HG02678 (cell line): ENCODE measurements around the gene NBAS.

Experiments
- ATAC-seq: cut with Tn5 transposase; IDR thresholded peaks from one replicate; pipeline ENCODE4 v1.9.1; 2021; ENCODE audit warnings: mild to moderate bottlenecking, moderate library complexity; ENCODE audit not compliant: unreplicated experiment

NBAS gene

GRCh38 chr2:15181092-15181745 lies 379.9 kb downstream of the NBAS start:
- no peak for ATAC-seq

DNA sequence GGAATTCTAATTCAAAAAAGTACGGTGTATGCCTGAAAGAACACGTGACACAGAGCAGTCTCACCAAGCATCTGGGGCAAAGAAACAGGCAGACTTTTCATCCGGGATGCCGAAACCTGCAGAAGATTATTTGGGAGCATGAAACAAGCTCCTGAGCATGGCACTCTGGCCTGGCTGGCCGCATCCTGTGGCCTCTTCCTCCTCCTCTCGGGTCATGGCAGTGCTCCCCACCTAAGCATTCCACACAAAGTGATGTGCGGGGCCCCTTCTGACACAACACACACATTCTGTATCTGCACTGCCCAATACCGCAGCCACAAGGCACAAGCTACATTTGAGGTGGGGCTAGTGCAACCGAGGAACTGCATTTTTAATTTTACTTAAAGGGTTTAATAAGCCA lies 380.8 kb downstream of the NBAS start:
- ATAC-seq, result no peak

- ATAC-seq, result no peak
Measured at GRCh38 chr2:15178946-15179345, 382.2 kb downstream of the NBAS start.

DNA sequence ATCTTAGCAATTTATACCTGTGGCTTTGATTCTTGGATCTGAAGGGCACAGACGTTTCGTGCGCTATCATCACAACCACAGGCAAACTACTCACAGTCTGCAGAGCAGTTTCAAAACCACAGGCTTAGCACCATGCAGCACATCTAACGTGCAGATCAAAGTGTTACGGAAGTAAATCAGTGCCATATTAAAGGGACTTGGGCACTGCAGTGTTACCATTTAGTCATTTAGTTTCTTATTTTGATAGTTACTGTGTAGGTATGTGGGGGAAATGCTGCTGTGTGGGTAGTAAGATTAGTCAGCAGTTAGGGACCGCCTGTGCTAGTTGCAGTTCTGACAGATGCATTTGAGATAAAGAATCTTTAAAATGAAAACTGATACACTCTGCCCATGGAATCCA lies 384.0 kb downstream of the NBAS start:
- ATAC-seq, result peak; percentile 98

DNA sequence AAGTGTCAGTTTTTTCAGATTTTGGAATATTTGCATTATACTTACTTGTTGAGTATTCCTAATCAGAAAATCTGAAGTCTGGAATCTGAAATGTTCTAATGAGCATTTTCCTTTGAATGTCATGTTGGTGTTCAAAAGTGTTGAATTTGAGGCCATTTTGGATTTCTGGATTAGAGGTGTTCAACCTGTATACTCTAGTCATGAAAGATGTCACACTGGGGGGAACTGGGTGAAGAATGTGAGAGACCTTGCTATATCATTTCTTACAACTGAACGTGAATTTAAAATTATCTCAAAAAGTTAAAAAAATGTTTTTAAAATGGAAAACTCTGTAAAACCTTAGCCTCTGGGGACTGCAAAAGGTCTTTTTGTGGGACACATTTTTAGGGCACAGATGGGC lies 384.5 kb downstream of the NBAS start:
- no peak for ATAC-seq

DNA sequence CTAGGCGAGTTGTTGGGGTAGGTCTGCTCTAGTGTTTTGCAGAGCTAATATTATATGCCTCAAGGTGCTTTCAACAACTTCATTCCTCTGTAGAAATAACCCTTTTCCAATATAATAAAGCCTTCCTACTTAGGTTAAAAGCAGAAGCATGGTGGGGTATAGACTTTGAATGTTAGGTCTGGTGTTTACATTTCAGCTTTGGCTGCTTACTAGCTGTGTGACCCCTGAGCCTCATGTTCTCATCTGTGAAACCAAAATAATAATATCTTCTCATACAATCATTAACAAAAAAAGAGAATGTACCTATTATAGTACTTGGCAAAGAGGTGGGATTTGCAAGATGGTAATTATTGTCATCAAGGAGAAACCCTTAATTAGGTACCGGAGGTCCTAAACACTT lies 386.6 kb downstream of the NBAS start:
- no peak for ATAC-seq

DNA sequence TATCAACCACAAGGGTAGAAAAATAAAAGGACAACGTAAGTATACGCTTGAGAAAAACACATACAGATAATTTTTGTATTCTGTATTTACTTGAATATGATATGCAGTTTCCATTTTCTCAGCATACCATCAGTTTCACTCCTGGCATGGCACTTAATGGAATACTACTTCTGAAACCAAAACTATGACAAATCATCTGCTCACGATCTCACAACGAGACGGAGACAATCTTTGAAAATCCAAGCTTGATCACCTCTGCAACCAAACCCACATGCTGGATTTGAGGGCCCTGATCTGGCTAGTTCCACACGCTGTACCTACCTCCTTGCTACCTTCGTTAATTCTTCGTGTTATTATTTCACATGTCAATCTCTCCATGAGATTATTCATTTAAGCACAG lies 387.6 kb downstream of the NBAS start:
- no peak for ATAC-seq

- no peak for ATAC-seq
Measured at GRCh38 chr2:15172825-15173224, 388.3 kb downstream of the NBAS start.

DNA sequence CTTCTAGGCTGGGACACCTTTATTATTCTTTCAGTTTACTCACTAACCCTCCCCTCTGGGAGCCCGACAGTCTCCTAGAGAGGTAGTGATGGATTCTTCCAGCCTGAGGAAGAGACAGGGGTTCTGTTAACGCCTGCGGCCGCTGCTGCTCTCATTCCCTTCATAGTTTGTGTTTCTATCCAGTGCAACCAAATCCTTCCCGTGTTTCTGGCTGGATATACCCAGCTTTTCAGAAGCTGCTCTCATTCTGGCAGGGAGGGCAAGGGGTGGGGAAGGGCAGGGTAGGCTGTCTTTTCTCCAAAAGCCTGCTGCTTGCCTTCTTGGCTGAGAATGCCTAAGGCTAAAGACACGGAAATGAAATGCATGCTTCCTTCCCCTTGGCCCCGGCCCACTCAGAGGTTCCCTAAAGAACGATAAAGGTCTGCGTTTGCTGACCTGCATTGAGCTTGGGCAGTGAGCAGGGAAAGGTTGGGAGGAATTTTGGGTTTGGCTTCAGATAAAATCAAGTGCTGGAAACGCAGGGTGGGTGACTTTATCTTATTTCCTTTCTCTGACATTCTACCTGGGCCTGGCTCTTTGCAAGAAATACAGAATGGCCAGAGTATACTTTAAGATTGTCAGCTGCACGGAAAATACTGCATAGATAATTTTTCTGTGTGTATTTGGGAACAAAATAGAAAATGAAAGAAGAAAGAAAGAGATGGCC lies 390.9 kb downstream of the NBAS start:
- no peak for ATAC-seq

DNA sequence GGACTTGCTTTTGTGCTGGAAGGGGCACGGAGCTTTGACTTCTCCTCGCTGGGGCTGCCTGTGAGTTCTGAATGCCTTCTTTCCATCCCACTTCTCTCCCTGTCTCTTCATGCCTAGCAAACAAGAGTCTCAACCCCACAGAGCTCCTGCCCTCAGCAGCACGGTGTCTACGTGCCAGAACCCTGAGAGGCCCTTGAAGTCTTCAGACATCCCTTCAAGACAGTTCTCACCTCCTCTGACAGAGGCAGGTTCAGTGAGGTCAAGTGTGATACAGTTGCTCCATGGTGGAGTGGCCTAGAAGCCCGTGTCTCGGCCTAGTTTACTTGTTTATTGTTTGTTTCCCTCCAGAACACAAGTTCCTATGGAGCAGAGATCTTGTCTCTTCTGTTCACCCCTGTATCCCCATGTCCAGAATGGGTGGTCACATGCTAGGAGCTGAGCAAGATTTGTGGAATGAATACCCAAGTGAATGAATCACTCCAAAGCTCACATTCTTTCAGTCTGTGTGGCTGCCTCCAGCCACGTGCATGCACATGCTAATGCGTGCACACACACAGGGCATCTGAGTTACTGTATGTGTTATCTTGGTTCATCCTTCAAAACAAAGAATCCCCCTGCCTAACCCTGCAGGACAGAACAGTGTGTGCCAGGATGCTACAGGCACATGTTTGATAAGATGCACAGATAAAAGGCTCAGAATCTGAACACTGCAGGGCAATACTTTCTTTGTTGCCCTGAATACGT lies 391.6 kb downstream of the NBAS start:
- ATAC-seq, result no peak

- no peak for ATAC-seq
Measured at GRCh38 chr2:15168116-15168515, 393.0 kb downstream of the NBAS start.

- ATAC-seq, result no peak
Measured at GRCh38 chr2:15166878-15167277, 394.3 kb downstream of the NBAS start.

- ATAC-seq, result no peak
Measured at GRCh38 chr2:15163326-15163725, 397.8 kb downstream of the NBAS start.

DNA sequence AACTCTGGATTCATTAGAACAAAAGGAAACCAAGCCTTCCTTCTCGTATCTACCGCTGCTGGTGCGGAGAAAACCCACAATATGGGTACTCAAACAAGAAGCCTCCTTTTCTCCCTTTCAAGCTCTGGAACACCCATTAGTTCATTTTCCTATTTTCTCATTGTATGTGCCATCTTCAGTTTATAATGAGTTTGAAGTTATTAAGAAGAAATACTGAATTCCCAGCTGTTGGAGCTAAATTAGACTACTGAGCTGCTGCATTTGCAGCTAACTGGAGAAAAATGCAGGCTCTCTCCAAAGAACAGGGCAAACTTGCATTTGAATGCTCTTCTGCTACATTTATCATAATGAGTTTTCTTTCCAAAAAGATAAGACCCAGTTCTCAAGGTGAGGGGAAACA lies 398.5 kb downstream of the NBAS start:
- ATAC-seq, result no peak

DNA sequence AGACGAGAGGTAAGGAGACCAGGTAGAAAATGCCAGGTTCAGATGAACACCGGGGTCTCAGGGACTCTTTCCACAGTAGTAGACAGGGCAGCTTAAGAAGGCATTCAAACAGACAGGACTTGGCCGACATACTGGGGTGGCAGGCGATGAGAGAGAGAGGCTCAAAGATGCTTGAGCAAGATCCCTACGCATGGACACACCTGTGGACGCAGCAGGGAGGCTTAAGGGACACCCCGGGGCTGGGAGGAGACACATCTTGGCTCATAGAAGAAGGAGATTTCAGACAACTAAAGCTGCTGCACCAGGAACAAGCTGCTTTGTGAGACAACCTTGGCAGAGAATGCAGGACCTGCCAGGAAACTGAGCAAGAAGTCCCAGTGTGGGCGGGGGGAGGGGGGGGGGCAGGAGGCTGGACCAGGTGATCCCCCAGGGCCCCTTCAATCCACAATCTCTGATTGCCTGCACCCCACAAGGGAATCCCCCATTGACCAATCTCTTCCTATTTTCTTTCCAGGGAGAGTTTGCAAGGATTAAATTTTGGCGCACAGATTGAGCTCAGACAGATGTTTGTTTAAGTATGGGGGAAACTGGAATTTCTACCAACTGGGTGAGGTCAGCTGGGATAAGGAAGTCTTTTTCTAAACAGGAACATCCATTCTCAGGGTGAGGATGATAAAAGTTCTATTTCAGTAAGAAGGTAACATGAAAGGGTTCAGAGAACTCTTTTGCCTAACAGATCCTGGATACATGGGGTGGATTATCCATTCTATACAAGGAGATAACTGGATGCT lies 400.7 kb downstream of the NBAS start:
- ATAC-seq, result no peak

- no peak for ATAC-seq
Measured at GRCh38 chr2:15159751-15160177, 401.4 kb downstream of the NBAS start.

GRCh38 chr2:15159206-15159605 lies 401.9 kb downstream of the NBAS start:
- ATAC-seq, result no peak

DNA sequence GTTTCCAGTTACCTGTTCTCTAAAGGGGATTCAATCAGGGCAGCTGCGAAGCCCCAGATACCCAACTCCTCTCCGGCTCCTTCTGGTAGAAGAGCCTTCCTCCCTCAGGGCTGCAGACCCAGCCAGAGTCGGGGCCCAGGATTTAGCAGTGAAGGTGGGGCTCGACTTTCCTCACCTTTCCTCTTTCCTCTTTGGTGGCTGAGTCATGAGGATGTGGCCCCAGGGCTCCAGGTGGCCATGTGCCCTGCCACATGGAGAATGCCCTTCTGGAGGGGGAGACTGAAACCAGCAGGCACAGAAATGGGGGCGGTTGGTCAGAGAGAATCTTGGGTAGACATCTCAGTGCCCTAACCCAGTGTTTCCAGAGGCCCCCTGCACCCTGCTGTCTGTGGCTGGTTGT lies 402.6 kb downstream of the NBAS start:
- no peak for ATAC-seq

GRCh38 chr2:15158100-15158499 lies 403.0 kb downstream of the NBAS start:
- ATAC-seq, result no peak

DNA sequence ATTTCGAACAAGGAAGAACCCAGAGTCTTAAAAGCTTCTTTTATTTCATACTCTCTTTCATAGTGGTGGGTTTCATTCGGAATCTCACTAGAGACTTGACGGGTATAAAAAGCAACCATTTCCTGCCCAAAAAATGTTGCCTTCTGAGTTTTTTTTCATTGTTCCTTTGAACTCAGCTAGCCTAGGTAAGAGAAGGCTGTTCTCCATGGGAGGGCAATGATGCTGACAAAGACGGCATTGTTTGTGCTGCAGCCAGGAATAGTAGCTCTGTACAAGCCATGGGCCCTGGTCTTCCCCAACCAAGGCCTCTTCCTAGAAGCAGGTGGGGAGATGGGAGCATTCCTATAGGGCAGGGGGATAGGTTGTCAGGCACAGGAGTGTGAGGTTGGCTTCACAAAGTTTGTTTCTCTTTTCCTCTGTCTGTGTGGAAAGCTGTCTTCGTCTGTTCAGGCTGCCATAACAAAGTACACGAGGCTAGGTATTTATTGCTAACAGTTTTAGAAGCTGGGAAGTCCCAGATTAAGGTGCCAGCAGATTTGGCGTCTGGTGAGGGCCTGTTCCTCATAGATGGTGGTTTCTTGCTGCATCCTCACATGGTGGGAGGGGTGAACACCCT lies 405.1 kb downstream of the NBAS start:
- ATAC-seq, result no peak

- ATAC-seq, result no peak
Measured at GRCh38 chr2:15154297-15154696, 406.8 kb downstream of the NBAS start.
